Suppressor macrophage (primary cell): ENCODE data around the gene TMEM178A.
"Not testable (repeated sequence)": the region's sequence is repeated elsewhere in the genome, so short reads cannot be mapped to it uniquely, and the experiment has no call there.

Experiments
- DNase-seq, 4 experiments: peaks; one replicate each; pipeline ENCODE4 v3.0.0-alpha.2; 2020 to 2022

TMEM178A gene

DNA sequence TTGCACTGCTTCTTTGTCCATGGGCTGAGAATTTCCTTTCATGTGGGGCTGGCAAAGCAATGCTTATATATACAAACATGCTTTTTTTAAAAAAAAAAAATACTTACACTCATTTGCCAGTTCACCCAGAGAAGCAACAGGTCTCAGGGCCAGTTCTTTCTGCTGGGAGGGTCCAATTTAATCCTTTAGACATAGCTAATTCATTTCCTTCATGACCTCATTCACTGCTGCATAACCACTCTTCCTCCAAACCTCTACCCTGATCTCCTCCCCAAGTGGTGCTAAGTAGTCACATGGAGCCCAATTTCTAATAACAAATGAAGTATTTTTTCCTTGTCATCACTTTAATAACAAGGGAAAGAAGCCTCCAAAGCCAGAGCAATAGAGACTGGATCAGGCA lies 17.1 kb upstream of the TMEM178A start:
- DNase-seq, result no peak

DNA sequence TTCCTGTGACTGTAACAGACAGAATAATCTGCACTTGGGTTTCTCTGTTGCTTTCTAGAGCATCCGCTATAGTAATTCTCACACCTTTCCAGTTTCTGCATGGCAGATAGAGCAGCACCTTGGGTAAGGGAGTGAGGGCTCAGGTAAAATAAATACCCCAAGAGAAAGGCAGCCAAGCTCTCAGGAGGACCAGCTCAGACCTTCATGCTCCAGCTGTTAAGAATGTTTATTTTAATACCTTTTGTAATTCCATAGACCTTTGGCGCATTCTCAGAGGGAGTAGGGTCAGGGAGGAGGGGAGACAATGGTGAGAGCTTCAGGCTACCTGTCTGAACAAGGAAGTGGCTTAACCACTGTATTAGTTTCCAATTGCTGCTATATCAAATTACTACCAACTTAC lies 16.2 kb upstream of the TMEM178A start:
- no peak for DNase-seq

DNA sequence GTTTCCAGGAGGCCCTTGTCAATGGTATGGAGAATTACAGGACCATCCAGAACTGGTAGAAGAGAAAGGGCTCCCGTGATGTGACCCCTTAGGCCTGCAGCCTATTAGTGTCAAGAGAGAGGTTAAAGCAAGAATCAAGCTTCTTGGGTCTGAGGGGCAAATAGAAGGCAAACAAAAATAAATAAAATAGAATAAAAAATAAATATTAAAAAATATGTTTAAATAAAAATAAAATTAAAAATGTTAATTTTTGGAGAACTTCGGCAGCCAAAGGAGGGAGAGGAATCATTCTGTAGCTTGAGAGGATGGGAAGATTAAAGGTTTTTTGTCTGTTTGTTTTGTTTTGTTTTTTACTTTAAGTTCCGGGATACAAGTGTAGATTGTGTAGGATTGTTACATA lies 15.2 kb upstream of the TMEM178A start:
- no peak for DNase-seq

- DNase-seq, result not testable (repeated sequence)
Measured at GRCh38 chr2:39656215-39656614, 9.5 kb upstream of the TMEM178A start.

GRCh38 chr2:39657287-39657937 lies 8.3 kb upstream of the TMEM178A start:
- no peak for DNase-seq

GRCh38 chr2:39658371-39658770 lies 7.3 kb upstream of the TMEM178A start:
- no peak for DNase-seq

GRCh38 chr2:39659765-39660611 lies 5.7 kb upstream of the TMEM178A start:
- no peak for DNase-seq

GRCh38 chr2:39660612-39661236 lies 5.0 kb upstream of the TMEM178A start:
- no peak for DNase-seq

DNA sequence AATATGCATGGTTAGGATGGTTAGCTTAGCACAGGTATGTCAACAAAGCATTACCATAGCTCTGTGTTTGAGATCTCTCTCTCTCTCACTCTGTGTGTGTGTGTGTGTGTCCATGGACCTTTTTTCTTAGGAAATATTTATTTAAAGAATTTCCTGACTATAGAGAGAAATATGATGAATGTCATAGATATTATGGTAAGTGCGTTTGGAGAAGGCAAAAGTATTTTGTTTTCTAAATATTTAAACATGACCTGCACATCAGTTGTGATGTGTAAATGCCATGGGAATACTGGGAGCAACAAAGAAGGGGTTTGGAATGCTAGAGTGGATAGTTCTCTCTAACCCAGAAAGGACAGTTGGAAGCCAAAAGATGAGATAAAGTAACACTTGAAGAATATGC lies 3.9 kb upstream of the TMEM178A start:
- DNase-seq, result no peak

DNA sequence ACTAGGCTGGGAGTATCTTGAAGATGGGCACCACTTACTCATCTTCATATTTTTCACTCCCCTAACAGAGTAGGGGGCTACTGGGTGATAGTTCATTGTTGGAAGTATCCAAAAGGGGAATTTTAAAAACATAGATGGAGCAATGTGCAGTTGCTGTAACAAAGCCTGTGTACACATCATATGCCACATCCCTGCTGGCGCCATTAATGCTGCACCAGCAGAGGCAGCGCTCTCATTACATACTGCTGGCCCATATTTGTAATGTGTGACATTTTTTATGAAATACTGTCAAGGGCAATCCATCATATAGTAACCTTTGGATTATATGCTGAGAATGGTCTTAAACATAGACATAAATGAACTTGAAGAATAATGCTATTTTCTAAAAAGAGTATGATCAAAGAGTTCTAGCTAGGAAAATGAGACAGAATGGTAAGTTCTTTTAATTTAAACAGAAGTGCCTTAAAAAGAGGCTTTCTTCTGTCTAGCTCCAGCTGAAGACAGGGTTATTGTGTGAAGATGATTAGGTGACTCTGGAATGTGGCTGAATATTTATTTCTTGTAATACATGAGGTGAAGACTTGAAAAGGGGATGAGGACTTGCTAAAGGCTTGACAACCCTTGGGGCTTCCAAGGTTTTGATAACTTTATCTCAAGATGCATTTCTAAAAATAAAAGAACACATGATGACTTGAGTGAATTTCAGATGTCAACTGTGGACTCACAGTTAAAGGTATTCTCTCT lies 2.4 kb upstream of the TMEM178A start:
- DNase-seq, result peak in 1 of 4 experiments; percentile 4

- DNase-seq, result no peak
Measured at GRCh38 chr2:39664232-39664887, 1.4 kb upstream of the TMEM178A start.

DNA sequence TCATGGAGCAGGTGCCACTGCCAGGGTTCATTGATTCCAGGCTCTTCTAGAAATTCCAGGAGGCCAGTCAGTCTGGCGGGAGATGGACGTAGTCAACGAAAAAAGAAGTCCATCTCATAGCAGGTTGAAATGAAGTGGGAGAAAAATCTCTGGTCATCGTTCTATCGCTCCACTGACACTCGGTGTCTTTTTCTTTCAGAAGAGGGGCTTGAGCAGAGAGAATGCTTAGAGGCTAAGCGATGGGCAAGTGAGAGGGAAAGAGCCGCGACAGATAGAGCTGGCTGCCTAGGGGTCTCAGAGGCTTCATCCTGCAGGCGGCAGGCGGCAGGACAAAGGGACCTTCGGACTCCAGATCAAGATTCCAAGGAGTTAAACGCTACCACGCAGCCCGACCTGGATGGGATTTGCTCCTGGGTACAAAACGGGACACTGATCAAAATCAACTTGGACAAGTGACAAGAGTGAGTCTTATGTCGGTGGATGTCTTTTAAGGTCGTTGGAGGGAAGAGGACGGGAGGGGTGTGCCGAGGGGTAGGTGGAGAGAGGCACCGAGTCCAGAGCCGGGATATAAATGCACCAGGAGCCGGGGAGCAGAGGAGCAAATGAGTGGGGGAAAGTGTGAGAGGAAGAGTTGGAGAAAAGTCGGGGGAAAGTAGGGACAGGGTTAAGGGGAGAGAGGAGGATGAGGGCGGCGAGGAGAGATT lies 677 bp upstream of the TMEM178A start:
- DNase-seq, result no peak

- no peak for DNase-seq
Measured at GRCh38 chr2:39666491-39667101, 879 bp downstream of the TMEM178A start.

DNA sequence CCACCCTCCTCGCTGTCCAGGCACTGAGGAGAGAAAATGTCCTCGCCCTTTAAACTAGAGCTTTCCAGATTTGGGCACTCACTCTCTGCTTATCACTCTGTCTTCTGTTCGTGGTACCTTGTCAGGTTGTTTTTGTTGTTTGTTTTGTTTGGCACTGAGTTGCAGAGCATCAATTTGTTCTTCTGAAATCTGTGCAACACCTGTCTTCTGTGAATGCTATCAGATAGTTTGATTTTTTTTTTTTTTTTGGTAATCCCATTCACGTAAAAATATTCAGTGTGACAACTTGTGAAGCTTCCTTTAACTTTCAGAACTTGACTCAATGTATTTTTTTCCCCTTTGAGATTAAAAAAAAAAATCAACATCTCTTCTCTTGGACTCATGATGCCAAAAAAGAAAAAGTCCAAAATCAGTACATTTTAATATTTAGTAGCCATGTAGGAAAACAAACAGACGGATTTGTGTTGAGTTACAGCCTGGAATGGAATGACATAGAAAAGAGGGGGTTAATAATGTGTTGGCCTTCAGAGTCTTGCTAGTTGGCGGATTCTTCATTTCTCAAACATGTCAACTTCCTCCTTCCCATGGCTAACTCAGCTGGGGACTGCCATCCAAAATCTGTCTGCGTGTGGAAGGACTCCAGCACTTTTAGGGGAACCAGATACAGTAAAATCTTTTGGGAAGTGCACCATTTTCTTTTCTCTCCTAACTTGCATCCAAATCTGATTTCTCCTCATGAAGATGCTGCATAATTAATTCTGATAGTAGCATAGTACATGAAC lies 1.6 kb downstream of the TMEM178A start:
- peak; percentile 50 to 71 (median 67) for DNase-seq

GRCh38 chr2:39667886-39668276 lies 2.2 kb downstream of the TMEM178A start:
- no peak for DNase-seq

- no peak for DNase-seq
Measured at GRCh38 chr2:39668576-39669080, 2.9 kb downstream of the TMEM178A start.

DNA sequence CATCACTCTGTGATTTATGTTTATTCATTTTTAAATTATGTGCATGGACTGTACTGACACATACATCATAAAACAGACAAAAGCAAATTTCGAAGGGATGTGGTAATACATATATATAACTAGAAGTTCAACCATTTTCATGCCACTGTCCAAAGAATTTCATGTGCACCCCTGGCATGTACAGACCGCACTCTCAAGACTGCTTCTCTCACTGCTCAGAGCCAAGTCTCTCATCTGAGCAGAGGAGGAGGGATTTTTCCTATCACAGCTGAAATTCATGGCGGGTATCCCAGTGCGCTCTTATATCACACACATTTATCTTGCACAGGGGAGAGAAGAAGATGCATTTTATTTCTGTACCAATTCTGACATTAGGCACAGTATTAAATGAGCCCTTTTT lies 5.9 kb downstream of the TMEM178A start:
- DNase-seq, result no peak

DNA sequence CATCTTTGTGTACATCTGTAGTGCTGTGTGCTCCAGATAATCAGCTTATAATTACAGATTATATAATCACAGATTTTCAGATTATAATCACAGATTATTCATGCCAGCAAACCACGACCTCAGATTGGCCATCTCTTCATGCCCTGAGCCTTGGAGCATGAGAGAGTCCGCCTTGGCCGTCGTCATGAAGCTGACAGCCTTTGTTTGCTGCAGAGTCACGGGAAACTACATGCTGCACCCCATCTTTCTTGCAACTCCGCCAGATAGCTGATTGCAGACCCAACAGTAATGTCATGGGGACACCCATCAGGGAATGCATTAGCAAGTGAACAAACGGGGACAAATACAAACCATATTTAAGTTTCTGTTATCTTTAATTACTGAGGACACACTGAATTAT lies 7.3 kb downstream of the TMEM178A start:
- no peak for DNase-seq

DNA sequence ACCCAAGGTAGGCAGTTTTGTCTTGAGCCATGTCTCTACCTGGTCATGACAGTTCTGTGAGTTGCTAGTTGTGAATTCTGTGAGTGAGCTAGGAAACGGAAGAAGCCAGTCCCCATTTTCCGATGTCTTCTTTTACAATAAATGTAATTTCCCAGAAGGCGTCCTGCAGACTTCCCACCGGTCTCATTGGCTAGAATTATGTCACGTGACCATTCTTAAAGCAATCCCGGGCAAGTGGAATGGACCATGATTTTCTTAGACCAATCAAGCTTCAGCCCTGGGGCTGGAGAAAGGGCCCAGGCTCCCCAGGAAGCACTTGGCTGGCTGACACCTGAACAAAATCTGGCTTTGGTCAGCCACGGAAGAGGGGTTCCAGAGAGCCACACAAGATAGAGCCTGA lies 10.6 kb downstream of the TMEM178A start:
- no peak for DNase-seq

- no peak for DNase-seq
Measured at GRCh38 chr2:39678170-39678569, 12.5 kb downstream of the TMEM178A start.
